Measurements from ENCODE around the gene SPRR2F. TPM values are rescaled to one million over a fixed set of nuclear protein-coding genes. Genes with fewer than 3 reads are reported as not detected.

SPRR2F gene
- total and polyA plus RNA-seq, 8 donors = 0.62 to 11.5 (median 1.5) TPM; not detected in 5

DNA sequence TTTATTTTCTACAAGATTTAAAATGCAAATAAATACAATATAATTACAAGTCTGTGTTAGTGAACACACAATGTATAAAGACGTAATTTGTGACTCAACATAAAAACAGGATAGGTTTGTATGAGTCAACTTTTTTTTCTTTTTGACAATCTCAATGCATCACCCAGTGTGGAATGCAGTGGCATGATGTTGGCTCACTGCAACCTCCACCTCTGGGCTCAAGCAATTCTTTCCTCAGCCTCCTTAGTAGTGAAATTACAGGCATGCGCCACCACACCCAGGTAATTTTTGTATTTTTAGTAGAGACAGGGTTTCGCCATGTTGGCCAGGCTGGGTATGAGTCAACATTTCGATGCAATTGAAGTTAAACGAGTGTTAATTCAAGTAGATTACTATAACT lies 13.1 kb downstream of the SPRR2F start:
- 84 to 91% (median 90%) methylated on average over 5 of the region's 5 CpGs for WGBS, 5 donors
- no peaks in the 10 kb centered on the region for H3K9me3 ChIP-seq
- no peaks in the 10 kb centered on the region for H3K4me1 ChIP-seq
- DNase-seq = no peak
- H3K36me3 ChIP-seq = no peaks in the 10 kb centered on the region
- no peak overlapping the region for H3K27ac ChIP-seq
- no peak overlapping the region for H3K4me3 ChIP-seq
- TF ChIP-seq POLR2A (IDR thresholded peaks at IDR 0.05) (no peak), POLR2AphosphoS5 (IDR thresholded peaks at IDR 0.05) (no peak), EP300 (IDR thresholded peaks at IDR 0.05) (no peak), CTCF (IDR thresholded peaks at IDR 0.05) (no peak)
- intact Hi-C loops (cut with DNase I; ENCODE audit: low total_unique reads) = no loop called here
- H3K27me3 ChIP-seq = no peaks in the 10 kb centered on the region

- Histone ChIP-seq H3K36me3 (no peaks in the 10 kb centered on the region), H3K4me3 (no peak overlapping the region), H3K4me1 (no peaks in the 10 kb centered on the region), H3K27me3 (no peaks in the 10 kb centered on the region), H3K27ac (no peak overlapping the region), H3K9me3 (no peaks in the 10 kb centered on the region)
- DNase-seq = no peak
- intact Hi-C loops (cut with DNase I; ENCODE audit: low total_unique reads) = no loop called here
- WGBS, 5 donors = 82 to 89% (median 86%) methylated on average over 9 of the region's 9 CpGs
- TF ChIP-seq POLR2AphosphoS5 (IDR thresholded peaks at IDR 0.05) = no peak
Observed at GRCh38 chr1:153099461-153100045, 13.8 kb downstream of the SPRR2F start.

DNA sequence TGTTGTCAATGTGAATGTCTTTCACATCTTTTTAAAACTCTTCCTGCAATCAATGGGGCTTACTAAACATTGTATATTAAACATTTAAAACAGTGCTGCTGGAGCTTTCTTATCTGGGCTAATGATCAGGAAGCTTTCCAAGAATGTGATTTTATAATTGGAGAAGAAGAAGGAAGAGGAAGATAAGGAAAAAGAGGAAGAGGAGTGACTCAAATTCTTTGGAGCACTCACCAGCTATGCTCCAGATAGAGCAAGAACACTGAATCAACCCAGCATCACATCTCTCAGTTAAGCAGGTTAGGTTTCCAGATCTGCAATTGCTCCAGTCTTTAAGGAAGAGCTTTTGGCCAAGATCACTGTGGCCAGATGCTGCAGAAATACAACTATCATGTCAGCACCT lies 17.6 kb downstream of the SPRR2F start:
- no peak overlapping the region for H3K27ac ChIP-seq
- H3K27me3 ChIP-seq = no peaks in the 10 kb centered on the region
- no peaks in the 10 kb centered on the region for H3K9me3 ChIP-seq
- H3K4me3 ChIP-seq = no peak overlapping the region
- TF ChIP-seq EP300 (IDR thresholded peaks at IDR 0.05) = no peak
- no peak for TF ChIP-seq POLR2A (IDR thresholded peaks at IDR 0.05)
- TF ChIP-seq POLR2AphosphoS5 (IDR thresholded peaks at IDR 0.05) = no peak
- TF ChIP-seq CTCF (IDR thresholded peaks at IDR 0.05) = no peak
- intact Hi-C loops (cut with DNase I; ENCODE audit: low total_unique reads) = no loop called here
- H3K36me3 ChIP-seq = no peaks in the 10 kb centered on the region
- no peak for DNase-seq
- no peaks in the 10 kb centered on the region for H3K4me1 ChIP-seq

DNA sequence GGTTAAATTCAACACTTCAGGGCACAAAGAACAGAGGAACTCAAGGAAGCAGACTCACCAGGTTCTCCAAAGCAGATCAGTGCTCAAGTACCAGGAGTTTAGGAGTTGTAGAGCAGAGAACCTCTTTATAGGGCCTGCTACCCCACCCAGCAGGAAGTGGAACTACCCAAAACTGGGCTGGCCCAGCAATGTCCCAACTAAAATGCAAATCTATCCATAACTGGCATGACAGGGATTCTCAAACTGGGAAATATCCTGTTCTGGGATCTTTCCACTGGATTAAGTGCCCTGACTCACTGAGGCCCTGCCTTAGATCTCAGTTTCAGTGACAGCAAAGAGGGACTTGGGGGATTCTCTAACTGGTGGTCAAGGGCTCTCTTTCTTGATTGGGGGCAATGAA lies 18.9 kb downstream of the SPRR2F start, which contains the start of gene SPRR2E:
SPRR2E (minus strand) TSS at position 101 of the 400 bp plus-strand sequence. CDS start 775 bp downstream, outside the sequence.
- Histone ChIP-seq H3K4me3 (no peak within 1 kb of the TSS), H3K27ac (no peak within 1 kb of the TSS), H3K27me3 (no peaks in the 10 kb centered on the region), H3K4me1 (no peaks in the 10 kb centered on the region), H3K9me3 (no peaks in the 10 kb centered on the region), H3K36me3 (no peaks in the 10 kb centered on the region)
- intact Hi-C loops (cut with DNase I; ENCODE audit: low total_unique reads) = no loop called here
- no peak for DNase-seq
- TF ChIP-seq POLR2AphosphoS5 (IDR thresholded peaks at IDR 0.05) = no peak
- no peak for TF ChIP-seq EP300 (IDR thresholded peaks at IDR 0.05)
- no peak for TF ChIP-seq POLR2A (IDR thresholded peaks at IDR 0.05)
- no peak for TF ChIP-seq CTCF (IDR thresholded peaks at IDR 0.05)

- H3K36me3 ChIP-seq = no peaks in the 10 kb centered on the region
- H3K27me3 ChIP-seq = no peaks in the 10 kb centered on the region
- 67 to 77% (median 72%) methylated on average over 1 of the region's 1 CpG for WGBS, 5 donors
- H3K4me1 ChIP-seq = no peaks in the 10 kb centered on the region
- no peak overlapping the region for H3K27ac ChIP-seq
- H3K4me3 ChIP-seq = no peak overlapping the region
- peak in 1 of 2 donors; percentile 3 for DNase-seq
- peaks cover 0 to 5% (median 0%) of the 10 kb centered on the region in 4 donors for H3K9me3 ChIP-seq
- TF ChIP-seq CTCF (IDR thresholded peaks at IDR 0.05) (no peak), POLR2A (IDR thresholded peaks at IDR 0.05) (no peak), EP300 (IDR thresholded peaks at IDR 0.05) (no peak), POLR2AphosphoS5 (IDR thresholded peaks at IDR 0.05) (no peak)
- intact Hi-C loops (cut with DNase I; ENCODE audit: low total_unique reads) = no loop called here
Observed at GRCh38 chr1:153087652-153088051, 25.7 kb downstream of the SPRR2F start.

Measured in stomach (tissue), 9 donors.